D341Med (cell line): ENCODE measurements around the gene PDGFD.
"Not testable (repeated sequence)": the region's sequence is repeated elsewhere in the genome, so short reads cannot be mapped to it uniquely, and the experiment has no call there.

ENCODE experiments used
- DNase-seq: peaks from one replicate; pipeline ENCODE4 v3.0.0; 2012; ENCODE audit warnings: low spot score

The PDGFD gene

GRCh38 chr11:104053743-104054478 is 110.0 kb downstream of the PDGFD start:
- no peak for DNase-seq

- DNase-seq: no peak
Observed at GRCh38 chr11:104051778-104052177, 112.2 kb downstream of the PDGFD start.

GRCh38 chr11:104049116-104049515 is 114.8 kb downstream of the PDGFD start:
- no peak for DNase-seq

- not testable (repeated sequence) for DNase-seq
Observed at GRCh38 chr11:104046858-104047257, 117.1 kb downstream of the PDGFD start.

- DNase-seq: no peak
Observed at GRCh38 chr11:104046331-104046730, 117.6 kb downstream of the PDGFD start.

- no peak for DNase-seq
Observed at GRCh38 chr11:104043678-104044239, 120.2 kb downstream of the PDGFD start.

GRCh38 chr11:104043142-104043541 is 120.8 kb downstream of the PDGFD start:
- no peak for DNase-seq

- DNase-seq: no peak
Observed at GRCh38 chr11:104041792-104042191, 122.2 kb downstream of the PDGFD start.

GRCh38 chr11:104036995-104037394 is 127.0 kb downstream of the PDGFD start:
- DNase-seq: no peak

- no peak for DNase-seq
Observed at GRCh38 chr11:104036588-104036987, 127.4 kb downstream of the PDGFD start, which contains the start of gene DDI1. Gene DDI1 (plus strand): TSS chr11:104036640. CDS start chr11:104036823, 183 bp downstream.

GRCh38 chr11:104033561-104033960 is 130.4 kb downstream of the PDGFD start:
- DNase-seq: no peak

GRCh38 chr11:104033134-104033533 is 130.8 kb downstream of the PDGFD start:
- DNase-seq: no peak

GRCh38 chr11:104028476-104029263 is 135.3 kb downstream of the PDGFD start:
- no peak for DNase-seq

- DNase-seq: no peak
Observed at GRCh38 chr11:104024572-104024971, 139.4 kb downstream of the PDGFD start.

GRCh38 chr11:104015649-104016415 is 148.1 kb downstream of the PDGFD start:
- no peak for DNase-seq

GRCh38 chr11:104011044-104011443 is 152.9 kb downstream of the PDGFD start:
- no peak for DNase-seq

- DNase-seq: no peak
Observed at GRCh38 chr11:104009744-104010143, 154.2 kb downstream of the PDGFD start.

- no peak for DNase-seq
Observed at GRCh38 chr11:104005234-104005855, 158.6 kb downstream of the PDGFD start.

- no peak for DNase-seq
Observed at GRCh38 chr11:104003491-104003890, 160.5 kb downstream of the PDGFD start.

GRCh38 chr11:104001561-104002056 is 162.3 kb downstream of the PDGFD start:
- DNase-seq: no peak

GRCh38 chr11:104000798-104001197 is 163.1 kb downstream of the PDGFD start:
- DNase-seq: no peak
